Colonic mucosa (tissue), 4 donors: ENCODE data around the gene ST7. TPM values are rescaled to one million over a fixed set of nuclear protein-coding genes. Genes with fewer than 3 reads are reported as not detected.

ENCODE experiments used
- DNase-seq: peaks from one replicate; pipeline ENCODE4 v3.0.0-alpha.2; 2020
- H3K27ac ChIP-seq: fragments of 200-600 bp; one replicate; pipeline ENCODE4 v1.8.0; 2021
- H3K27me3 ChIP-seq: fragments of 200-600 bp; one replicate; pipeline ENCODE4 v1.8.0; 2021
- H3K36me3 ChIP-seq: fragments of 200-600 bp; one replicate; pipeline ENCODE4 v1.8.0; 2021
- H3K4me1 ChIP-seq: fragments of 200-600 bp; one replicate; pipeline ENCODE4 v1.8.0; 2021; ENCODE audit warnings: mild to moderate bottlenecking
- H3K4me3 ChIP-seq: fragments of 200-600 bp; one replicate; pipeline ENCODE4 v1.8.0; 2021
- H3K9ac ChIP-seq, 2 donors: one replicate each; pipeline ENCODE4 v1.7.0; 2013; ENCODE audit warnings: control low read depth in 2 of 2, low read depth in 2 of 2, low read length in 2 of 2
- H3K9me3 ChIP-seq: fragments of 200-600 bp; one replicate; pipeline ENCODE4 v1.8.0; 2021
- intact Hi-C: fragments of 100-400 bp; cut with DNase I; formaldehyde crosslinking; loops from one replicate; pipeline ENCODE4 v1.14.1; 2022
- total RNA-seq, 2 donors: library from RNA; stranded (reverse); fragmentation: NEBNext Ultra II Directional in 1 of 2; extraction: Animal tissue kit (Norgen Biotek cat#: 25700) in 1 of 2; gene quantifications; one replicate each; pipeline ENCODE4 v1.2.1, GENCODE V29; 2021
- TF ChIP-seq, protein P1 (sequence below): fragments of 200-600 bp; IDR thresholded peaks from one replicate; pipeline ENCODE4 v1.8.0; 2022; ENCODE audit warnings: antibody characterized with exemption, mild to moderate bottlenecking
- donor health status: healthy.
- donor health status: DM: no; HTN: no; CAD: no.
- donor health status: DM: no; HTN: no; CAD: no.

ST7 gene
- total RNA-seq, 2 donors from 2014 or later: 10.6 to 12.2 TPM

DNA sequence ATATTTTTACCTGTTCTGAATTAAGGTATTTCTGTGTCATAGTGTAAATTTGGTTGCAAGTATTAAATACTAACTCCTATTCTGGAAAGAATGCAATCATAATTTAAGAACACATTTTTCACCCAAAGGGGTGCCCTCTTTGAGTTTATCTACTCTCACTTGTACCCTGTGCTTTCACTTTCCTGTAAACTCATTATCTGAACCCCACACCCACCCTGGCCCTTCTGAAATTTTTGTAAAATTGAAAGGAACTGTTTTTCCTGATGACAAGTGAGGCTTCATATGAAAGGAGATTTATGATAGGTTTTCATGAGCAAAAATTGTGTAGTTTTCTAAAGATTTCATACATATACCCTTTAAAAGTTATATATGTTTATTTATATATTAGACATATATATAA, 235.1 kb downstream of the ST7 start:
- no peak overlapping the region for H3K4me3 ChIP-seq
- H3K36me3 ChIP-seq: no peaks in the 10 kb centered on the region
- H3K27me3 ChIP-seq: no peaks in the 10 kb centered on the region
- no peak for DNase-seq
- H3K27ac ChIP-seq: no peak overlapping the region
- intact Hi-C loops: no loop called here
- TF ChIP-seq, protein P1, sequence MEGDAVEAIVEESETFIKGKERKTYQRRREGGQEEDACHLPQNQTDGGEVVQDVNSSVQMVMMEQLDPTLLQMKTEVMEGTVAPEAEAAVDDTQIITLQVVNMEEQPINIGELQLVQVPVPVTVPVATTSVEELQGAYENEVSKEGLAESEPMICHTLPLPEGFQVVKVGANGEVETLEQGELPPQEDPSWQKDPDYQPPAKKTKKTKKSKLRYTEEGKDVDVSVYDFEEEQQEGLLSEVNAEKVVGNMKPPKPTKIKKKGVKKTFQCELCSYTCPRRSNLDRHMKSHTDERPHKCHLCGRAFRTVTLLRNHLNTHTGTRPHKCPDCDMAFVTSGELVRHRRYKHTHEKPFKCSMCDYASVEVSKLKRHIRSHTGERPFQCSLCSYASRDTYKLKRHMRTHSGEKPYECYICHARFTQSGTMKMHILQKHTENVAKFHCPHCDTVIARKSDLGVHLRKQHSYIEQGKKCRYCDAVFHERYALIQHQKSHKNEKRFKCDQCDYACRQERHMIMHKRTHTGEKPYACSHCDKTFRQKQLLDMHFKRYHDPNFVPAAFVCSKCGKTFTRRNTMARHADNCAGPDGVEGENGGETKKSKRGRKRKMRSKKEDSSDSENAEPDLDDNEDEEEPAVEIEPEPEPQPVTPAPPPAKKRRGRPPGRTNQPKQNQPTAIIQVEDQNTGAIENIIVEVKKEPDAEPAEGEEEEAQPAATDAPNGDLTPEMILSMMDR: no peak
- H3K9ac ChIP-seq: no peak overlapping the region
- H3K4me1 ChIP-seq: no peaks in the 10 kb centered on the region
- no peaks in the 10 kb centered on the region for H3K9me3 ChIP-seq

DNA sequence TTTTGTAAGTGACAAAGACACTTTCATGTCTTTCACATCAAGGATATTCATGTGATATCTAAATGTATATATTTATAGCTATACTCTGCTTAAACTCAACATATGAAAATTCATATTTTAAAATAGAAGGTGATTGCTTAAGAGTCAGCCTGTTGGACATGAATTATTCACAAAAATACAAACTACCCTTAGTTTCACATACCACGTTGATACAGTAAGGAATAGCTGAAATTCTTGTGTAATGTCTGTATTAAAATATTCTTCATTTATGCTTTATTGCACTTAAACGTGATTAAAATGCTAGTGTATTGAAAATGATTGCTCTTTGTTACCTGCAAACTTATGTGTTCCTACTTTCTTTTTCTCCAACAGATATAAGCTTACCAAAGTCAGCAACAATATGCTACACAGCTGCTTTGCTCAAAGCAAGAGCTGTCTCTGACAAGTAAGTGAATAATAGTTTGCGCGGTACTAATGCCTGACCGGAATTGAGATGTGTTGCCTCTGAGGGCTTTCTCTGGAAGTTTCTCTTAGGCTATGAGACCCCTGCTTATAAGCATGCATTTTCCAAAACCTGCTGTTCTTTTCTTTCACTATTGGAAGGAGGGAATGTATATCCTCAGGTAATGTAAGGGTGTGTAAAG, 235.8 kb downstream of the ST7 start:
- Histone ChIP-seq H3K4me1 (no peaks in the 10 kb centered on the region), H3K4me3 (no peak overlapping the region), H3K9ac (no peak overlapping the region), H3K27me3 (no peaks in the 10 kb centered on the region), H3K27ac (no peak overlapping the region), H3K36me3 (no peaks in the 10 kb centered on the region), H3K9me3 (no peaks in the 10 kb centered on the region)
- TF ChIP-seq, protein P1: no peak
- intact Hi-C loops: no loop called here
- no peak for DNase-seq

DNA sequence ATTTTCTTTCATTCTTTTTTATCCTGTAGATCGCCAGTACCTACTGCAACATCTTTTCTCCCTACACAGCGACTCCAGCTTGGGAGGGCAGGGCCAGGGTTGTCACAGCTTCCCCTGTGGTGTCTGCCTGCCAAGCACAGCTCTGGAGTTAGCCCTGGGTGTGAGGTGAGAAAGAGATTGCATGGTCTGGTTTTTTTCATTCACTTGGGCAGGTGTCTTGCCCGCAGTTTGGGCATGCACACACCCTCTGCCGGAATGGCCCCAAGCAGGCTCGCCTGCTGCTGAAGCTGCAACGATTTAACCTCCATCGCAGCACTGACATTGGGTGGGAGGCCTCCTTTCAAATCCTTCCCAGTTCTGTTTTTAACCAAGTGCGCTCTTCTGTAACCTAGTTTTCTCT, 236.8 kb downstream of the ST7 start:
- Histone ChIP-seq H3K36me3 (no peaks in the 10 kb centered on the region), H3K9ac (no peak overlapping the region), H3K27ac (no peak overlapping the region), H3K9me3 (no peaks in the 10 kb centered on the region), H3K4me1 (no peaks in the 10 kb centered on the region), H3K4me3 (no peak overlapping the region), H3K27me3 (no peaks in the 10 kb centered on the region)
- intact Hi-C loops: no loop called here
- TF ChIP-seq, protein P1: no peak
- DNase-seq: no peak

DNA sequence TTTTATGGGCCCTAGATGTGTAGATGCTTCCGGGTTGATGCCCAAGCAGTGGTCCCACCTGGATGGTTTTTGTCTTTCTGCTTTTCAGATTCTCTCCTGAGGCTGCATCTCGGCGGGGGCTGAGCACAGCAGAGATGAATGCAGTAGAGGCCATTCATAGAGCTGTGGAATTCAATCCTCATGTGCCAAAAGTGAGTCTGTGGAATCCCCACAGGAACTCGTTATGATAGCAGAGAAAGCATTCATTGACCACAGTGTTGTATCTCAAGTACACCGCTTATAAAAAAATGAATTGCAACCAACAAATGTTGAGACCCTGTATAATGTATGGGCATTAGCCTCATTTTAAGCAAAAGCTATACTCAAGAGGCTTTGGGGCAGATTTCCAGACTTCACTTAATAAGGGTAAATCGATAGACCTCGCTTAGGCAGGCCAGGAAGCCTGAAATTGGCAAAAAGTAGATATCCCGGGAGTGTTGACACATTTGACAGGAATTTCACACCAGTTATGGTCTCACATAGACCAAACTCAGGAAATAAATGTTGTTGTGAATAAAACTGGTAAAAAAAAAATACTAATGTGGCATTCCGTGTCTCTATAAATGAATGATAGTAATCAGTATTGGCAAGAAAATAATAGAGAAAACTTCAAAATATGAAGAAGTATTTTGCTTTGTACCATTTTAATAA, 237.6 kb downstream of the ST7 start:
- H3K9me3 ChIP-seq: no peaks in the 10 kb centered on the region
- no peaks in the 10 kb centered on the region for H3K4me1 ChIP-seq
- no peak for DNase-seq
- TF ChIP-seq, protein P1: no peak
- H3K4me3 ChIP-seq: no peak overlapping the region
- no peaks in the 10 kb centered on the region for H3K27me3 ChIP-seq
- intact Hi-C loops: no loop called here
- no peak overlapping the region for H3K27ac ChIP-seq
- H3K9ac ChIP-seq: no peak overlapping the region
- H3K36me3 ChIP-seq: no peaks in the 10 kb centered on the region

DNA sequence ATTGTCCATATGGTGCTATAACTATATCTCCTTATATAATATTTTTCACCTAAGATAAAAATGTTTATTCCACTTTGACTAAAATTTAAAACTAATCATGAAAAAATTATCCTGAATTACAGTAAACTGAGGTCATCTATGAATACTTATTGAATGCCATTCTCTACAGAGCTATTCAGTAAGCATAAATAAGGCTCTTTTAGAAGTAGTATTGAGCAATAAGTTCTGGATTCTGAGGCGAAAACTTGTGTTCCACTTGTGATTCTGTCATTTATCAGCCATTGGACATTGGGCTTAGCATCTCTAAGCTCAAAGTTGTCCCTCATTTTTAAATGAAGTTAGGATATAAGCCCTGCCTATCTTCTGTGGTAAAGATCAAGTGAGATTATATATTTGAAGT, 238.8 kb downstream of the ST7 start:
- Histone ChIP-seq H3K27ac (no peak overlapping the region), H3K27me3 (no peaks in the 10 kb centered on the region), H3K4me1 (no peaks in the 10 kb centered on the region), H3K9ac (no peak overlapping the region), H3K9me3 (no peaks in the 10 kb centered on the region), H3K36me3 (no peaks in the 10 kb centered on the region), H3K4me3 (no peak overlapping the region)
- TF ChIP-seq, protein P1: no peak
- intact Hi-C loops: no loop called here
- no peak for DNase-seq
